ENCODE measurements around the gene SPHK2. TPM values are rescaled to one million over a fixed set of nuclear protein-coding genes. Genes with fewer than 3 reads are reported as not detected.

The SPHK2 gene
- total and polyA plus RNA-seq, 2 of the 8 experiments (the other 6 are each of a cell fraction or from before 2014, with no cell fraction given), result 43.9 to 60.9 TPM

- TF ChIP-seq BCL11A (IDR thresholded peaks at IDR 0.05; ENCODE audit: low read depth in 2 of 2, low read length in 2 of 2) (no peak), YY1 (IDR thresholded peaks at IDR 0.05; ENCODE audit: low read depth, low read length) (0 out of 2 replicates have a peak, but pooled peaks have one; percentile 50), TBP (IDR thresholded peaks at IDR 0.05; ENCODE audit: low read depth, low read length) (peak; percentile 12; the same call in 1 of the 2 replicates), E2F6 (IDR thresholded peaks at IDR 0.05) (no peak), EP300 (IDR thresholded peaks at IDR 0.05; ENCODE audit: borderline replicate concordance in 1 of 2, low read depth in 2 of 2, low read length in 2 of 2) (0 out of 3 replicates have a peak, but pooled peaks of 1 of the 2 experiments have one; percentile 1), SP1 (IDR thresholded peaks at IDR 0.05; ENCODE audit: low read depth, low read length) (peak; percentile 73), KDM4A (IDR thresholded peaks at IDR 0.05; ENCODE audit: low read depth, low read length, severe bottlenecking) (no peak), MAFK (IDR thresholded peaks at IDR 0.05; ENCODE audit: low read depth, low read length) (no peak), FOSL1 (IDR thresholded peaks at IDR 0.05; ENCODE audit: insufficient read depth, low read depth, low read length) (no peak), GABPA (IDR thresholded peaks at IDR 0.05; ENCODE audit: borderline replicate concordance, insufficient read depth, low read length) (no peak; the same call in 1 of the 2 replicates)
Observed at GRCh38 chr19:48646722-48647216, 27.5 kb downstream of the SPHK2 start (continued).

Data from H1 (cell line).